IPS DF 4.7 (cell line): Measurements from ENCODE around the gene CUL2.
"Not testable (repeated sequence)": the region's sequence is repeated elsewhere in the genome, so short reads cannot be mapped to it uniquely, and the experiment has no call there.

Experiments
- DNase-seq: peaks from one replicate; pipeline ENCODE4 v3.0.0-alpha.2; 2013; ENCODE audit warnings: low spot score; ENCODE audit errors: extremely low read depth

Gene CUL2

GRCh38 chr10:34979938-34980337 lies 110.2 kb downstream of the CUL2 start:
- no peak for DNase-seq

GRCh38 chr10:34978080-34978479 lies 112.1 kb downstream of the CUL2 start:
- DNase-seq = no peak

- not testable (repeated sequence) for DNase-seq
Observed at GRCh38 chr10:34976380-34976910, 113.7 kb downstream of the CUL2 start.

- DNase-seq = not testable (repeated sequence)
Observed at GRCh38 chr10:34974364-34975065, 115.6 kb downstream of the CUL2 start.

GRCh38 chr10:34973757-34974156 lies 116.4 kb downstream of the CUL2 start:
- not testable (repeated sequence) for DNase-seq

GRCh38 chr10:34973121-34973520 lies 117.0 kb downstream of the CUL2 start:
- DNase-seq = not testable (repeated sequence)

- DNase-seq = not testable (repeated sequence)
Observed at GRCh38 chr10:34972591-34972990, 117.5 kb downstream of the CUL2 start.

GRCh38 chr10:34971606-34972334 lies 118.4 kb downstream of the CUL2 start:
- DNase-seq = not testable (repeated sequence)

- no peak for DNase-seq
Observed at GRCh38 chr10:34969171-34969570, 121.0 kb downstream of the CUL2 start.

DNA sequence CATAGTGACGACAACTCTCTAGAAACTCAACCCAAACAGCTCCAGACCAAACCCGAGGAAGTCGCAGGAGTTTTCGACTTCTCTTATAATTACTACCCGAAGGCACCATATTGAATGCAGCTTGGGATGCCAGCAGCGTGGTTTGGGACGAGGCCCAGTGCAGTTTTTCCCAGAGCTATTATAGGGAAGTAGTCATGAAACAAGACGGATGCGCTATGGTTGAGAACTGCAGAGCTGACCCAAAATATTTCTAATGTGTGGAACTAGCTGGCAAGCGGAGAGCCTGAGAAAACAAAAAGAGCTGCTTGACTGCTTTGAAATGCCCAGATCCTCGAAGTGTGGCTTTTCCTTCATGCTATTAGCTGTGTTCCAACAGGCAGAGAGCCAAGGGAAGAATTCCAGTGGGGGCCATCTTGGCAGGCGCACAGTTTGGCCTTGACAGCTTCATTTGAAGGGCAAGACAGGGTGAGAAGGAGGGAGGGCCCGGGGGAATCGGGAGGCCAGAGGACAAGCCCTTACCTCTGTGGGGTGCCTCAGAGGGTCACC lies 122.7 kb downstream of the CUL2 start:
- DNase-seq = no peak

- no peak for DNase-seq
Observed at GRCh38 chr10:34966451-34966850, 123.7 kb downstream of the CUL2 start.

GRCh38 chr10:34966040-34966439 lies 124.1 kb downstream of the CUL2 start:
- DNase-seq = no peak

- DNase-seq = no peak
Observed at GRCh38 chr10:34964166-34964800, 125.9 kb downstream of the CUL2 start.

DNA sequence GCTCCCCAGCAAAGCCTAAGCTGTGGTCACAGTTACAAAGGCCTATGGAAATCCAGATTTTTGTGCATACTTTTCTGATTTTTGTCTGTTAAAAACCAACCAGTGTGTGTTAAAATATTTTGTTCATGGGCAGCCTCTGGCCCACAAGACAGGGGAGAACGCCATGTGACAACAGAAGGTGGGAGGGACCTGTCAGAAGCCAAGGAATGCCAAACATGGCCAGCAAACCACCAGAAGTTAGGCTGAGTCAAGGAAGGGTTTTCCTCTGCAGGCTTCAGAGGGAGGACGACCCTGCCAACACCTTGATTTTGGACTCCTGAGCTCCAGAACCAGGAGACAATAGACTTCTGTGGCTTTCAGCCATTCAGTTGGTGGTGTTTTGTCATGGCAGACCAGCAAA lies 127.3 kb downstream of the CUL2 start:
- no peak for DNase-seq

DNA sequence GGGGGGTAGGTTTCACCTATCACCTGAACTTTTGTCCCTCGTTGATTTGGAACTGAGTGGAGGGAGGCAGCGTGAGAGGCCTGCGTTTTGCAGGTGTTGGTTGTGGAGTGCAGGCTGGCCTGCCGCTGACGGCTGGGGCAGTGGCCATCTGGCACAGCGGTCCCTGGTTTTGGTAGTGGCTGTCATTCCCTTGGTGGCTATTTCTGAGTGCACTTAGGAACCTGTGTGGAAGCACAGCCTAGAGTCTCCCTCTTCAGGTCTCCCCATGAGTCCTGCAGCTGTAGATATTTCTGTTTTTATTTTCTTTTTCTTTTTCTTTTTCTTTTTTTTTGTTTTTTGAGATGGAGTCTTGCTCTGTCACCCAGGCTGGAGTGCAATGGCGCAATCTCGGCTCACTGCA lies 129.2 kb downstream of the CUL2 start:
- no peak for DNase-seq

GRCh38 chr10:34959786-34960185 lies 130.4 kb downstream of the CUL2 start:
- DNase-seq = no peak

GRCh38 chr10:34959321-34959720 lies 130.8 kb downstream of the CUL2 start:
- DNase-seq = no peak
